HG03103 (cell line): ENCODE measurements around the gene PTBP1.
"Not testable (repeated sequence)": the region's sequence is repeated elsewhere in the genome, so short reads cannot be mapped to it uniquely, and the experiment has no call there.

ENCODE experiments used
- ATAC-seq: cut with Tn5 transposase; IDR thresholded peaks from one replicate; pipeline ENCODE4 v1.9.1; 2021; ENCODE audit warnings: low read depth; ENCODE audit not compliant: unreplicated experiment

PTBP1 gene

GRCh38 chr19:807627-808422 is 10.6 kb downstream of the PTBP1 start:
- ATAC-seq: no peak

- ATAC-seq: no peak
These were observed 11.1 kb downstream of the PTBP1 start for GRCh38 chr19:808423-808775.

GRCh38 chr19:810077-810855 is 13.0 kb downstream of the PTBP1 start:
- no peak for ATAC-seq

- no peak for ATAC-seq
These were observed 13.7 kb downstream of the PTBP1 start for GRCh38 chr19:810883-811489.

- no peak for ATAC-seq
These were observed 14.3 kb downstream of the PTBP1 start for GRCh38 chr19:811506-812048.

- ATAC-seq: no peak
These were observed 14.9 kb downstream of the PTBP1 start for GRCh38 chr19:812049-812746.

GRCh38 chr19:812747-813218 is 15.5 kb downstream of the PTBP1 start:
- no peak for ATAC-seq

- no peak for ATAC-seq
These were observed 16.2 kb downstream of the PTBP1 start for GRCh38 chr19:813219-814151.

GRCh38 chr19:814152-815078 is 17.2 kb downstream of the PTBP1 start:
- ATAC-seq: no peak

- ATAC-seq: no peak
These were observed 18.0 kb downstream of the PTBP1 start for GRCh38 chr19:815079-815774.

- no peak for ATAC-seq
These were observed 18.7 kb downstream of the PTBP1 start for GRCh38 chr19:815775-816499.

- no peak for ATAC-seq
These were observed 19.2 kb downstream of the PTBP1 start for GRCh38 chr19:816500-816857.

- ATAC-seq: not testable (repeated sequence)
These were observed 23.0 kb downstream of the PTBP1 start for GRCh38 chr19:820212-820611.

- no peak for ATAC-seq
These were observed 24.1 kb downstream of the PTBP1 start for GRCh38 chr19:821231-821824.

- no peak for ATAC-seq
These were observed 24.7 kb downstream of the PTBP1 start, which contains the start of gene PLPPR3 for GRCh38 chr19:821825-822503. PLPPR3 (minus strand) TSS chr19:821955; CDS start chr19:821559, 396 bp downstream.

- ATAC-seq: no peak
These were observed 26.4 kb downstream of the PTBP1 start for GRCh38 chr19:823565-824121.
